B cell (primary cell): ENCODE results near the gene IRX4.

Experiments
- EZH2 ChIP-seq: IDR thresholded peaks from 2 replicates; pipeline ENCODE4 v1.6.1; 2012; ENCODE audit warnings: borderline replicate concordance, low read depth, mild to moderate bottlenecking, moderate library complexity, low read length; ENCODE audit not compliant: insufficient read depth, poor library complexity, severe bottlenecking
- TF ChIP-seq, protein P1 (sequence below): fragments of 200-600 bp; IDR thresholded peaks from one replicate; pipeline ENCODE4 v1.8.0; 2022; ENCODE audit warnings: antibody characterized with exemption, mild to moderate bottlenecking

- TF ChIP-seq, protein P1, sequence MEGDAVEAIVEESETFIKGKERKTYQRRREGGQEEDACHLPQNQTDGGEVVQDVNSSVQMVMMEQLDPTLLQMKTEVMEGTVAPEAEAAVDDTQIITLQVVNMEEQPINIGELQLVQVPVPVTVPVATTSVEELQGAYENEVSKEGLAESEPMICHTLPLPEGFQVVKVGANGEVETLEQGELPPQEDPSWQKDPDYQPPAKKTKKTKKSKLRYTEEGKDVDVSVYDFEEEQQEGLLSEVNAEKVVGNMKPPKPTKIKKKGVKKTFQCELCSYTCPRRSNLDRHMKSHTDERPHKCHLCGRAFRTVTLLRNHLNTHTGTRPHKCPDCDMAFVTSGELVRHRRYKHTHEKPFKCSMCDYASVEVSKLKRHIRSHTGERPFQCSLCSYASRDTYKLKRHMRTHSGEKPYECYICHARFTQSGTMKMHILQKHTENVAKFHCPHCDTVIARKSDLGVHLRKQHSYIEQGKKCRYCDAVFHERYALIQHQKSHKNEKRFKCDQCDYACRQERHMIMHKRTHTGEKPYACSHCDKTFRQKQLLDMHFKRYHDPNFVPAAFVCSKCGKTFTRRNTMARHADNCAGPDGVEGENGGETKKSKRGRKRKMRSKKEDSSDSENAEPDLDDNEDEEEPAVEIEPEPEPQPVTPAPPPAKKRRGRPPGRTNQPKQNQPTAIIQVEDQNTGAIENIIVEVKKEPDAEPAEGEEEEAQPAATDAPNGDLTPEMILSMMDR, result no peak
- no peak for TF ChIP-seq EZH2
Observed at GRCh38 chr5:1842004-1842819, 40.5 kb downstream of the IRX4 start.
